Ishikawa (cell line): Measurements from ENCODE around the gene NTRK3.

Source experiments
- CREB1 ChIP-seq: IDR thresholded peaks from 2 replicates; pipeline ENCODE4 v1.6.1; 2012; ENCODE audit warnings: low read depth
- EP300 ChIP-seq: IDR thresholded peaks from 2 replicates; pipeline ENCODE4 v1.6.1; 2012; ENCODE audit warnings: borderline replicate concordance
- RAD21 ChIP-seq: IDR thresholded peaks from 2 replicates; pipeline ENCODE4 v1.6.1; 2012; ENCODE audit warnings: low read depth
- TAF1 ChIP-seq: IDR thresholded peaks from 2 replicates; pipeline ENCODE4 v1.6.1; 2012; ENCODE audit warnings: low read depth, mild to moderate bottlenecking
- TCF12 ChIP-seq: IDR thresholded peaks from 2 replicates; pipeline ENCODE4 v1.6.1; 2012; ENCODE audit warnings: low read depth
- YY1 ChIP-seq: IDR thresholded peaks from 2 replicates; pipeline ENCODE4 v1.6.1; 2012; ENCODE audit warnings: low read depth
- ZBTB7A ChIP-seq: IDR thresholded peaks from 2 replicates; pipeline ENCODE4 v1.6.1; 2012; ENCODE audit warnings: low read depth
- TF ChIP-seq, protein P1 (sequence below): IDR thresholded peaks from 2 replicates; pipeline ENCODE4 v1.6.1; 2012; ENCODE audit warnings: low read depth, mild to moderate bottlenecking

DNA sequence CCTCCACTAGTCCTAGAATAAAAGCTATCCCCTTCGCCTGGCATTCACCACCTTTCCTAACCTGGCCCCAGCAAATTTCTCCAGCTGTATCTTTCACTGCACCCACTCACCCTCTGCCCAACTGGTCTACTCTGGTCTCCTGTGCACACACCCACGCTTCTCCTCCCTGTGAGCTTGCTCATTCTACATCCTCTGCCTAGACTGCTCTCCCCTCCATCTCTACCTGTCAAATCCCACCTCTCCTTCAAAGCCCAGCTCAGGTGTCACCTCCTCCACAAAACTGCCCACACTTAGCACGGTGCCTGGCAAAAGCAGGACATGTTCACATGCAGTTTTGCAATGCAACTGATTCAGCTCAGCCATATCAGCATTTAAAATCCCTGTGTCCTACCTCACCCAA is 45.8 kb upstream of the NTRK3 start:
- TF ChIP-seq ZBTB7A (no peak), TAF1 (no peak), RAD21 (no peak), CREB1 (no peak), EP300 (no peak), TCF12 (no peak), YY1 (no peak)
- TF ChIP-seq, protein P1, sequence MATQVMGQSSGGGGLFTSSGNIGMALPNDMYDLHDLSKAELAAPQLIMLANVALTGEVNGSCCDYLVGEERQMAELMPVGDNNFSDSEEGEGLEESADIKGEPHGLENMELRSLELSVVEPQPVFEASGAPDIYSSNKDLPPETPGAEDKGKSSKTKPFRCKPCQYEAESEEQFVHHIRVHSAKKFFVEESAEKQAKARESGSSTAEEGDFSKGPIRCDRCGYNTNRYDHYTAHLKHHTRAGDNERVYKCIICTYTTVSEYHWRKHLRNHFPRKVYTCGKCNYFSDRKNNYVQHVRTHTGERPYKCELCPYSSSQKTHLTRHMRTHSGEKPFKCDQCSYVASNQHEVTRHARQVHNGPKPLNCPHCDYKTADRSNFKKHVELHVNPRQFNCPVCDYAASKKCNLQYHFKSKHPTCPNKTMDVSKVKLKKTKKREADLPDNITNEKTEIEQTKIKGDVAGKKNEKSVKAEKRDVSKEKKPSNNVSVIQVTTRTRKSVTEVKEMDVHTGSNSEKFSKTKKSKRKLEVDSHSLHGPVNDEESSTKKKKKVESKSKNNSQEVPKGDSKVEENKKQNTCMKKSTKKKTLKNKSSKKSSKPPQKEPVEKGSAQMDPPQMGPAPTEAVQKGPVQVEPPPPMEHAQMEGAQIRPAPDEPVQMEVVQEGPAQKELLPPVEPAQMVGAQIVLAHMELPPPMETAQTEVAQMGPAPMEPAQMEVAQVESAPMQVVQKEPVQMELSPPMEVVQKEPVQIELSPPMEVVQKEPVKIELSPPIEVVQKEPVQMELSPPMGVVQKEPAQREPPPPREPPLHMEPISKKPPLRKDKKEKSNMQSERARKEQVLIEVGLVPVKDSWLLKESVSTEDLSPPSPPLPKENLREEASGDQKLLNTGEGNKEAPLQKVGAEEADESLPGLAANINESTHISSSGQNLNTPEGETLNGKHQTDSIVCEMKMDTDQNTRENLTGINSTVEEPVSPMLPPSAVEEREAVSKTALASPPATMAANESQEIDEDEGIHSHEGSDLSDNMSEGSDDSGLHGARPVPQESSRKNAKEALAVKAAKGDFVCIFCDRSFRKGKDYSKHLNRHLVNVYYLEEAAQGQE = no peak
